SIG-M5 (cell line): ENCODE data around the gene ZNF33B.
"Not testable (repeated sequence)": the region's sequence is repeated elsewhere in the genome, so short reads cannot be mapped to it uniquely, and the experiment has no call there.

Source experiments
- DNase-seq: peaks from one replicate; lab custom pipeline; 2025; lab: John Stamatoyannopoulos, UW

ZNF33B gene

DNA sequence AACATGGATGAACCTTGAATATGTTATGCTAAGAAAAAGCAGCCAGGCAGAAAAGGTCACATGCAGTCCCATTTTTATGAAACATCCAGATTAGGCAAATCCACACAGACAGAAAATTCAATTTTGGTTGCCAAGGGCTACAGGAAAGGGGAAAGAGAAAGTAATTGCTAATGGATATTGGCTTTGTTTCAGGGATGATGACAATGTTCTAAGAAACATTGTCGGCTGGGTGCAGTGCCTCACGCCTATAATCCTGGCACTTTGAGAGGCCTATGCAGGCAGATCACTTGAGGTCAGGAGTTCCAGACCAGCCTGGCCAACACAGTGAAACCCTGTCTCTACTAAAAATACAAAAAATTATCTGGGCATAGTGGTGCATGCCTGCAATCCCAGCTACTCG, 23.0 kb downstream of the ZNF33B start:
- DNase-seq = no peak

GRCh38 chr10:42609872-42610271, 28.5 kb downstream of the ZNF33B start:
- DNase-seq = no peak

- no peak for DNase-seq
Measured at GRCh38 chr10:42598249-42598873, 40.0 kb downstream of the ZNF33B start.

GRCh38 chr10:42596196-42596595, 42.2 kb downstream of the ZNF33B start:
- no peak for DNase-seq

GRCh38 chr10:42594246-42594650, 44.1 kb downstream of the ZNF33B start:
- no peak for DNase-seq

DNA sequence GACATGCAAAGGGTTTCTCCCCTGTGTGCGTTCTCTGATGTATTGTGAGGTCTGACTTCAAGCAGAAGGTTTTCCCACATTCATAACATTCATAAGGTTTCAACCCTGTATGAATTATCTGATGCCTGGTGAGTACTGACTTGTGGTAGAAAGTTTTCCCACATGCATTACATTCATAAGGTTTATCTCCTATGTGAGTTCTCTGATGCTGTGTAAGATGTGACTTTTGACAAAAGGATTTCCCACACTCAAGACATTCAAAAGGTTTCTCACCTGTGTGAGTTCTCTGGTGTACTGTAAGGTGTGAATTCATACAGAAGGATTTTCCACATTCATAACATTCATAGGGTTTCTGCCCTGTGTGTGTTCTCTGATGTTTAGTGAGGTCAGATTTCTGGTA, 45.1 kb downstream of the ZNF33B start:
- no peak for DNase-seq

DNA sequence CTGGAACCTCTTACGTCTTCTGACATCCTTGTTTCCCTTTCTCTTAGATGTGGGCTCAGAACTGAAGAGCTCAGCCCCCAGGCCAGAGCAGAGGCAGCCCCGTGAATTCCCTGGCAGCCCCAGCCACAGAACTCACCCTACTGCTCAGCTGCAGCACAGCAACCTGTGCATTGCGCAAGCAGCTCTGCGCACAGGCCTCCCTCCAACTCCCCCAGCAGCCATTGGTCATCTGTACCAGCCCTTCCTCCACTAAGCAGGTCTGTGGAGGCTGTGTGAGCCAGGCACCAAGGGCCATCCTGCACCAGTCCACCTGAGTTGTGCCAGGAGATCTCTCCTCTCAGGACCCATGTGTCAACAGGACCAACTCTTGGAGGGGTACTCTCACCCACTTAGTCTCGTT, 54.5 kb downstream of the ZNF33B start:
- DNase-seq = no peak

DNA sequence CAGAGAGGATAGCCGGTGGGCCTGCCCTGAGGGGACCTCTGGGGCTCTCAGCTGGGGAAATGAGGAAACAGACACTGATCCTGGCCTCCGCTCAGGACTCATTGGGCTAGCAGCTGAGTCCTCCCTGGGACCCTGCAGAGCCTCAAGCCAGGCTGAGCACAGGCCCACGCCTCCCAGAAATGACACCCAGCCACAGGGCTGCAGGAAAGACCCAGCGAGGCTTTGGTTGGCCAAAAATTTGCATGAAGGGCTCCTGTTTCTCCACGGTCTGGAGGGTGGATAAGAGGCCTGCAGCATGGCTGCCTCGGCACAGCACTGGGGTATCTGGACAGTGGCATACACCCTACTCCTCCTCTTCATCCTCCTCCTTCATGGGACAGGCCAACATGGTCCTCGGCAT, 60.4 kb downstream of the ZNF33B start:
- DNase-seq = no peak

DNA sequence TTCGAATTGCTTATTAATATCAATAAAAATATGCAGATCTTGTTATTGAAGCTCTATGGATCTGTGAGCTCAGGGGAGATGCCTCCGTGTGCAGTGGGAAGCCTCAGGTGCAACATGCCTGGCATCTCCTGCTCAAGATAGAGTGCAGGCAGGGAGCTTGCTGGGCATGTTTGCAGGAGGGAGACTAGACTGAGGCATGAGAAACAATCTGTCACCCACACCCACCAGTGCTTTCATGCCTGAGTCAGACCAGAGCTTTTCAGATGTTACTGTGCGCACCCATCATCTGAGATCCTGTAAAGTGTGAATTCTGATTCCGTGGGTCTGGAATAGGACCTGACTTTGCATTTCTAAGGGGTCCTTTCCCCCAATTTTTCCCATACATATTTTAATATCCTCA, 62.0 kb downstream of the ZNF33B start:
- no peak for DNase-seq

- no peak for DNase-seq
Measured at GRCh38 chr10:42574336-42574735, 64.0 kb downstream of the ZNF33B start.

GRCh38 chr10:42556931-42557330, 81.4 kb downstream of the ZNF33B start:
- DNase-seq = no peak

GRCh38 chr10:42553576-42553975, 84.8 kb downstream of the ZNF33B start:
- not testable (repeated sequence) for DNase-seq

DNA sequence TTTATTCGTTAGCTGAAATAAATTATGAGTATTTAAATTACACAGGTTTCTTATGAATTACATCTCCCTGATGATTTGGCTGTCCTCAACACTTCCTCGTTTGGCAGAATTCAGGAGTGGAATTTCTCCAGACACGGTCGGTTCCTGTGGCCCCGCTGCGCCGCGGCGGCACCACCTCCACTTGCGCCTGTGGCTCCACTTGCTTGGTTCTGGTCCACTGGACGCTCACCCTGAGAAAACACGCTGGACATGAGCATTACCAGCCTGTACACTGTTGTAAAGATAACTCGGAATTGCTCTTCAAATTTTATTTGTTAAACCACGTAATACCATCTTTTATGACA, 85.3 kb downstream of the ZNF33B start:
- no peak for DNase-seq

GRCh38 chr10:42552188-42553063, 85.9 kb downstream of the ZNF33B start:
- DNase-seq = peak; percentile 80

DNA sequence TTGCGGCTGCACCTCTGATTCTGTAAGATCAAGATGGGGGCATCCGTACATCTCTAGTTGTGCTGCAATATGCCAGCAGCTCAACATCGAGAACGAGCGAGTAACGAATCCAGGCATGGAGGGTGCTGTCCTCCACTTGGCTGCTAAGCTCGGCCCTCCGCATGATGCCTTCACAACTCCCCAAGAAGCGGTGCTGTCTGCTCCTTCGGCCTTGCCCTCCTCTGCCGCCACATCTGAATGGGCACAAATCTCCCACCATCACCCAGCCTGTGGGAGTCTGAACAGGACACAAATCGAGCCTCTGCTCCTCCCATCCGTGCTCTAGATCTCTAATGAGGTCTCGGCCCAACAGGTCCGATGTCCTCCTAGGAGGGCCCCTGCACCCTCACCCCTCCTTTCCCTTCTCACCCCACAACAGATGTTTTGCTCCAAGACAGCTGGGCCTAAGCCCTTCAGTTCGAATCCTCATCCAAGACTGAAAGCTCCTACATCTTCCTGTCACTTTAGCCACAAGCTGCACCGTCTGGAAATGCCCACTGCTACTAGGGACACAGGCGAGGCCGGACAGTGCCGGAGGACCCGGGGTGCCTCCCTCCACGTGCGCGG, 86.7 kb downstream of the ZNF33B start:
- no peak for DNase-seq

DNA sequence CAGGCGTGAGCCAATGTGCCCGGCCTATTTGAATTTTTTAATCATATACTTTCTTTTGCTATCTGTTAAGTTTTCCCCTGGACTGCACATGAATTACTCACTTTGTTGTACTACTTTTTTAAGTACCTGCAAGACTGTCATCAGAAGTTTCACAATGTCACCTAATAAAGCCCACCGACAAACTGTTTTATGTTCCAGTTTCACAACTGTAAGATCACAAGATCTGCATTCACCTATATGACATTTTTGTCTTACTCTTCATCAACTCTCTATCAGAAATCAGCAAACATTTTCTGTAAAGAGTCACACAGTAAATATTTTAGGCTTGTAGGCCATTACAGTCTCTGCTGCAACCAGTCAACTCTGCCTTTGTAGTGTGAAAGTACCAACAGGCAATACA, 88.5 kb downstream of the ZNF33B start:
- no peak for DNase-seq

GRCh38 chr10:42548254-42548653, 90.1 kb downstream of the ZNF33B start:
- DNase-seq = no peak

GRCh38 chr10:42544945-42545344, 93.4 kb downstream of the ZNF33B start:
- no peak for DNase-seq

DNA sequence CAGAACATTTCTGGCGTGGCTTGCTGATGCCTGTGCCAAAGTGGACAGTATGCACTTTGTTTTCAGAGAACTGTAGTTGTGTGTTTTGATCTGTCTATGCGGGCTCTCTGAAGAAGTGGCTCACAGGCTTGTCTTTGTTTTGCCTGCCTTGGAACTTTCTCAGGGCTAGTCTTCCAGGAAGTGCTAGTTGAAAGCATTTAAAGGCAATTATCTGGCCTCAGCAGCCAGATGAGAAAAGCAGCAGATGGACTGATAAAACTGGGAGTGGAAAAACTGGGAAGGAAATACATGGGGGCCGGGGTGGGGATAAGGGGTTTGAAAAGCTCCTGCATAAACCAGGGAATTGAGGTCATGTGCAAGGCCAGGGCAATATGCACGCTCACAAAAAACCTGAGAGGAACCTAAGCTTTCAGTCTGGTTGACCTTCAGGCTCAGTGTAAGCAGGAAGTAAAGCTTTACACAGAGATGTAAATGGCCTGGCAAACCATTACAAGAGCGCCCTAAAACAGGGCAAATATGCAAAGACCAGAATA, 94.5 kb downstream of the ZNF33B start:
- no peak for DNase-seq
